GM21423 (cell line): Measurements from ENCODE around the gene ANO6.
"Not testable (repeated sequence)": the region's sequence is repeated elsewhere in the genome, so short reads cannot be mapped to it uniquely, and the experiment has no call there.

Experiments
- ATAC-seq: cut with Tn5 transposase; IDR thresholded peaks from one replicate; pipeline ENCODE4 v1.9.1; 2021; ENCODE audit warnings: mild to moderate bottlenecking, moderate library complexity; ENCODE audit not compliant: unreplicated experiment

The ANO6 gene

DNA sequence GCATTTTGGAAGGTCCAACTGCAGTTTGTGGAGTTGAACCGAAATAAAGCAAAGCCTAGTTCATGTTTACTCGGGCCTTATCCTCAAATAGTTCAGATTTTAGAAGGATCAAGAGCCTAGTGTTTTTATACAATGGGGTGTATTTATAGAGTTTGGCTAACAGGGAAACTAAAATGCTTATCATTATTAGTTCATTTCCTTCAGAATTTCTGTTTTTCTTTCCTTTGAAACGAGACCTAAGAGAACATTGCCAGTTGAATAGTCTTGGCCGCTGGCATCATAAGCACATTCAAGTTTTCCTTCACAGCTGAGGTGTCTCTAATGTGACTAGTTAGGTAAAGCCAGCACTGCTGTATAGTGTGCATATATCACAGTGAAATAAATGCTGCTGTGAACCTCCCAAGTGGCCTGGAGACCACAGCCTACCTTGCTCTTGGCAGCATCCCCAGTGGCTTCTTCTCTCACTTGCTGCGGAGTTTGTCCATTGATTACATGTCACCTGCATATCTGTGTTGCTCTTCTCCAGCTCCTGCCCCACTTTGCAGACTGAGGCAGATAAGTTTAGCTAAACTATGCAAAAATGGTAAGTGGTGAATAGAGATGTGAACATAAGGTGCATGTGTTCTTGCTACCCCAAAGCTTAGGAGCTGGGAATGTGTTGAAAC is 88.8 kb downstream of the ANO6 start:
- no peak for ATAC-seq

- ATAC-seq = no peak
Measured at GRCh38 chr12:45305907-45306306, 90.0 kb downstream of the ANO6 start.

DNA sequence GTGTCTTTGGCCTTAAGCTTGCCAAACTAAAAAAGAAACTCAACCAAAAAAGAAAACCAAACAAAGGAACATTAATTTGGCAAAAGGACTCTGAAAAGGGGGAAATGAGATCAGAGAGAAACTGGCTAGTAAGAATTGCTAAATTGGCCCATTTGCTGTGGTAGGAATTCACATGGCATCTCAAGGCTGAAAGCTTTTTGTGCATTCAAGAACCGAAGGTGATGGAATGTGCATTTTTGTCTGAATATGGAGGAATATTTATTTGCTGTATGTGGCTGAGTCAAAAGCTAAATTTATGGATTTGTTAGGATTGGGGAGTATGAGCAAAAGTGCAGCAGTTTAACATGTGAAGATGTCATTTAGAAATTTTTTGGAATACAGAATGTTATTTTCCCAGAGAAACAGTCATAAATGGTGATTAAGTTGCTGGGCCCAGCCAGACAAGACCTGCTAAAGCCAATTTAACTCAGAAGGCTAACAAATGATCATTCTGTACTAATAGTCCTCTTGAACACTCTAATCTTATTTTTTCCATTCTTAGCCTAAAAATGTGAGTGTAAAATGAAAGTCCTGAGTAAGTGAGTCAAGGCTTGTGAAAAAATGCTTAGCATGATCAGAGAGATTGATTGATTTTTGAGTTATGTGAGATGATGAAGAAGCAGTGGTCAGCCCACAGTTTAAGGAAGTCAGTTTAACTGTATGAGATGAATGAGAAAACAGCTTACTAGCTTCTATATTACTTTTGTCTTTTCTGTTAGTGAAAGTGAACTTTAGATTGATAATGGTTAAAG is 94.1 kb downstream of the ANO6 start:
- no peak for ATAC-seq

GRCh38 chr12:45310627-45310968 is 94.7 kb downstream of the ANO6 start:
- no peak for ATAC-seq

GRCh38 chr12:45312012-45312411 is 96.1 kb downstream of the ANO6 start:
- ATAC-seq = no peak

DNA sequence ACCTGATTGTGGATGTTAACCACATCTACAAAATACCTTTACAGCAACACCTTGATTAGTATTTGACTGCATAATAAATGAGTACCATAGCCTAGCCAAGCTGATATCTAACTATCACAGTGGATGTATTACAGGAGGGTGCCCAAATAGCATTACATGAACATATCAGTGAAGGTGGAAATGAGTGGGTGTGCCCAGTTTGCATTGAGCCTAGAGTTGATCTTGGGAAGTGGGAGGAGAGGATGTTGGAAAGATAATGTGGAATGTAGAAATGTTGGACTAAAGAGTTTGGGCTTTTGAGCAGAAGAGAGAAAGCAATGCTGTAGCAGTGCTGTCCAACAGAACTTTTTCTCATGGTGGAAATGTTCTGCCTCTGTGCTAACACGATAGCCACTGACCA is 98.9 kb downstream of the ANO6 start:
- no peak for ATAC-seq

DNA sequence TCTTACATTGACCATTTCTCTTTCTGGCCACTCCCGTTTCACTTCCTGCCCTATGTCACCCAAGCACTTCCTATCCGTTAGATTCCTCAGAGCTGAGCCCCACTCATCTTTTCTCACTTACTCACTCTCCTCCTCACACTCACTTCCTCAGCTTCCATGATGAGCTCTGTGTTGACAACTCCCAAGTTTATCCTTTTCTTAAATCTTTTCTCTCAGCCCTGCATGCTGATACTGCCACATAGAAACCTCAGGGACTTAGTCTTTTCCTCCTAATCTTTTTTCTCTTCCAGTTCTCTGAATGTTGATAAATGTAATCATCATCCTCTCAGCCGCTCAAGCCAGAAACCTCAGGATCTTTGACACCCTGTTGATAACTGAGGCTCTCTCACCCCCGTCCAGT is 99.6 kb downstream of the ANO6 start:
- no peak for ATAC-seq

DNA sequence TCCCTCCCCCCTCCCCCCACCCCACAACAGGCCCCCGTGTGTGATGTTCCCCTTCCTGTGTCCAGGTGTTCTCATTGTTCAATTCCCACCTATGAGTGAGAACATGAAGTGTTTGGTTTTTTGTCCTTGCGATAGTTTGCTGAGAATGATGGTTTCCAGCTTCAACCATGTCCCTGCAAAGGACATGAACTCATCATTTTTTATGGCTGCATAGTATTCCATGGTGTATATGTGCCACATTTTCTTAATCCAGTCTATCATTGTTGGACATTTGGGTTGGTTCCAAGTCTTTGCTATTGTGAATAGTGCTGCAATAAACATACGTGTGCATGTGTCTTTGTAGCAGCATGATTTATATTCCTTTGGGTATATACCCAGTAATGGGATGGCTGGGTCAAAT is 101.4 kb downstream of the ANO6 start:
- not testable (repeated sequence) for ATAC-seq

- ATAC-seq = no peak
Measured at GRCh38 chr12:45322810-45323209, 106.9 kb downstream of the ANO6 start.

- no peak for ATAC-seq
Measured at GRCh38 chr12:45324391-45324790, 108.5 kb downstream of the ANO6 start.

GRCh38 chr12:45326358-45326975 is 110.6 kb downstream of the ANO6 start:
- ATAC-seq = no peak

DNA sequence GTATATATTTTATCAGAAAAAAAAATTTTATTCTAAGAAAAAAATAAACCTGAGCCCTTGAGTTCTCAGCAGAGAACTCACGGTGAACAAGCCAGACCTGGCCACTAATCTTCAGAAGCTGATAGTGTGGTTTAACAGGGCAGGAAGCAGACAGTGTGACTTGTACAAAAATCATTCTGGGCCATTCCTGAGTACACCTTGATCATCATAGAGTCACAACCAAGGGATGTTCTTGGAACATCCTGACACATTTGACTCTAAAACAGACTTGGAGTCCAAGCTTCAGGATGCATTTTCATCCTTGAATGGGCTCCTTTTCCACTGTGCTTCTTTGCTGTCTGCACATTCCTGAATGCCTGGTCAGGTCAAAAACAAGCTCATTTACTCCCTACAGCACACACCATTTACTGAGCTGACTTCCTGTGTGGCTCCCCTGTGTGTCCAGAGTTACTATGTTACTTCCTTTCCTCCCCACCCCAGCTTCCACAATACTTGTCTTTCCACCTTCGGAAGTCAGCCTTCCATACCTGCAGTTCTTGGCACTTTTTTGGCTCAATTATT is 112.0 kb downstream of the ANO6 start:
- ATAC-seq = no peak

- ATAC-seq = no peak
Measured at GRCh38 chr12:45329238-45329637, 113.3 kb downstream of the ANO6 start.

DNA sequence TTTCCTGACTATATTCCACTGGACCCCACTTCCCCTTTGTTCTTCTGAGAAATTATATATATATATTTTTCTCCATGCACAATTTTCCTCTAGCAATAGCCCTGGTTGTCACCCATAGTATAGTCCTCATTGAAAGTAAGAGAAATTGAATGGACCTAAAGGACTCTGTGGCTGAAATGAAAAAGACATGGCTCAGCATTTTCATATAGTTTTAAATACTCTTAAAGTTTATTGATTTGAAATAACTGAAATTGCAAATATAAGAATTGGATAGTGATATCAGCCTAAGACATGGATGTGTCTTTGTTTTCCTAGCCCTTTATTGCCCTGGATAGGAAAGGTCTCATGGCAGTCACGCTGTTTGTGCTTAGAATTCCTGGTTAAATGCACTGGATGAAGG is 113.8 kb downstream of the ANO6 start:
- ATAC-seq = no peak

DNA sequence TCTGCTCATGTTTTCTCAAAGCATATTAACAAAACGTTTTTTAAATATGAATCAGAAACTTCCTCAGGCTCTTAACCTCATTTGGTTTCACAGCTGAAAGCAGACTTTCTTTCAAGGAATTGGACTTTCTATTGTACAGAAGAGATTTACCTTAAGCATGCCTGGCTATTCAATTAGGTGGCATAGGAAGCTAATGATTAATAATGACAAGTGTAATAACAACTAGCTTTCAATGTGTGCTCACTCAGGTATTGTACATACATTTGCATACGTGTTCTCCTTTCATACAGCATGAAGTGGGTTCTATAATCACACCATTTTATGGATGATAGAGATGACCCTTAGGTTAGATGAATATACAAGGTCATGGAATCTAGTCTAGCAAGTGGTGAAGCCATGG is 115.7 kb downstream of the ANO6 start:
- ATAC-seq = peak; percentile 61

DNA sequence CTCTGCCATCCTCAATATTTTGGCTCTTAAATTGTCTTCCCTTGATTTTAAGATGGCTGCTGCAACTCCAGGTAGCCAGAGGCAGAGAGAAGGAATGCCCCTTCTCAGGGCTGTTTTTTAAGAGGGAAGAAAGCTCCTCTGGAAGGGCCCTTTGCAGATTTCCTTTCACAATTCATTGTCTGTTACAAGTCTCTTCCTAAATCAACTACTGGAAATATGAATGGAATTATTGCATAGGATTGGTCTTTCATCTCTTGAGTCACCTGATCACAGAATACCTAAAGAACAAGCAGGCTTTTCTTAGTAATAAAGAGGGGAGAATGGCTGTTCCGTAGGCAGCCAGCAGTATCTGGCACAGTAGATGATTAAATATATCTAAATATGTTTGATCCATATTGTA is 118.5 kb downstream of the ANO6 start:
- no peak for ATAC-seq

DNA sequence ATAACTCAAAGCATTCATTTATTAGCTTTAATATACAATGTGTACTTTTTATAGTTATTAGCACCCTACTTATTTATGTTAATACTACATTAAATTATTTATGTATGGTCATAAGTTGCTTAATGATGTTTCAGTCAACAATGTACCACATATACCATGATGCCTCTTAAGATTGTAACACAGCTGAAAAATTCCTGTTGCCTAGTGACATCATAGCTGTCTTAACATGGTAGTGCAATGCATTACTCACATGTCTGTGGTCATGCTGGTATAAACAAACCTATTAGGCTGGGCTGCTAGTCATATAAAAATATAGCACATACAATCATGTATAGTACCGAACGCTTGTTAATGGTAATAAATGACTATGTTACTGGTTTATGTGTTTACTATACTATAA is 120.4 kb downstream of the ANO6 start:
- no peak for ATAC-seq

DNA sequence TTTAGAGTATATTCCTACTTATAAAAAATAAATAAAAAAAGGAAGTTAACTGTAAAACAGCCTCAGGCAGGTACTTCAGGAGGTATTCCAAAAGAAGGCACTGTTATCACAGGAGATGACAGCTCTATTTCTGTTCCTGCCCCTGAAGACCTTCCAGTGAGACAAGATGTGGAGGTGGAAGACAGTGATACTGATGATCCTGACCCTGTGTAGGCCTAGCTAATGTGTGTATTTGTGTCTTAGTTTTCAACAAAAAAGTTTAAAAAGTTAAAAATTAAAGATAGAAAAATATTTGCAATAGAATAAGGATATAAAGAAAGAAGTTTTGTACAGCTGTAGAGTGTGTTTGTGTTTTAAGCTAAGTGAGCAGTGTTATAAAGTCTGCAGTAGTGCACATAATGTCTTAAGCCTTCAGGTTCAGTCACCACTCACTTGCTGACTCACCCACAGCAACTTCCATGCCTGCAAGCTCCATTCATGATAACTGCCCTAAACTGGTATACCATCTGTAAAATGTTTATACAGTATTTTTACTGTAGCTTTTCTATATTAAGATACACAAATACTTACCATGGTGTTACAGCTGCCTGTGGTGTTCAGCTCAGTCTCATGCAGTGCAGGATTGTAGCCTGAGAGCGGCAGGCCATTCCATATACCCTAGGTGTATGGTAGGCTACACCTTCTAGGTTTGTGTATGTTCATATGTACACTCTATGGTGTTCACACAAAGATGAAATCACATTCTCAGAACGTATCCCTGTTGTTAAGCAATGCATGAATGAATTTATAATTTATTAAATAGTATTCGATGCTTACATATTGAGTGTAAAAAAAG is 121.1 kb downstream of the ANO6 start:
- no peak for ATAC-seq

DNA sequence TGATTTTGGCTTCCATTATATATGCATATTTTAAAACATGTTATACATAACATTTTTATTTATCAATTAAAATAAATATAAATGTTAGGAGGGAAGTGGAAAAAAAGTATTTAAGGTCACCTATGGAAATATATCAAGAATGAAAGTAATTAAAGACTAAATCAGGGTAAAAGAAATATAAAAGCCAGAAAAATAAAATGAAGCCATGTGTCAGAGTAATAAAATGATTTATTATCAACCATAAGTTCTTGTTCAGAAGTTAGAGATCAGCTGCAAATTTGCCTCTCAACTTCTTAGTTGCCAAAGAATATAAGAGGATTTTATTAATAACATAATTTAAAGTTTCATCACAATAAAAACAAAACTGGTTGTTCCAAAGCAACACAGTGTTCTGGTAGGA is 121.9 kb downstream of the ANO6 start:
- ATAC-seq = no peak

DNA sequence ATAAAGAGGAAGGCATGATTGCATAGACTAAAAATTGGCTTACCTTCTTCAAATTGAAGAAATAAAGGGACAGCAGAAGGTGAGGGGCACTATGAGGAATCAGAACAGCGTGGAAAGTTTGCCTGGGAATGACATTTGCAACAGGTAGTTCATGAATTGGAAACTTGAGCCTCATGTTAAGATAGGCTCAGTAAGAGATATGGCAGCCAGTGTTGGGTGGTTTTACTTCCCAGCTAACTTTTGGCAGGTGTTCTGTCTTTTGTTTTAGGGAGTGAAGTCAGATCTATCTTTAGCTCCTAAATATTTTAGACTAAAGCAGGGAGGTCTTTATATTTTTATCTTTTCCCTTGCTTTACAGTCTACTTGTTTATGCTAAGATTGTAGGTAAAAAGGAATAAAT is 122.4 kb downstream of the ANO6 start:
- no peak for ATAC-seq

DNA sequence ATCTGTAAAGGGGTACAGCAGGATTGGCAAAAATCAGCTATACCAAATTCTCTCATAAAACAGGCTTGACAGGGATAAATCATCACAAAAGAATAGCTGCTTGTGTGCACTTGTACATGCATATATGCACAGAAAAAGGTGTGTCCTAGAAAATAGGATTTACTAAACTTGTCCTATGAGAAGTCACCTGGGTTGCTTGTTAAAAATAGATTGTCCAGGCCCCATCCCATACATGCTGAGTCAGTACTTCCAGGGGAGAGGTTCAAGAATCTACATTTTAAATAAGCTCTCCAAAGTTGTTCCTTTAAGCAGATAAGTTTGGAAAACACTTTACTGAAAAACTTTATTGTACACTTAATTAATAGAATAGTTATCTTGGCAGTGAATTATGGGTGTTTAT is 123.1 kb downstream of the ANO6 start:
- ATAC-seq = no peak
